ENCODE results near the gene CRADD.

CRADD gene

DNA sequence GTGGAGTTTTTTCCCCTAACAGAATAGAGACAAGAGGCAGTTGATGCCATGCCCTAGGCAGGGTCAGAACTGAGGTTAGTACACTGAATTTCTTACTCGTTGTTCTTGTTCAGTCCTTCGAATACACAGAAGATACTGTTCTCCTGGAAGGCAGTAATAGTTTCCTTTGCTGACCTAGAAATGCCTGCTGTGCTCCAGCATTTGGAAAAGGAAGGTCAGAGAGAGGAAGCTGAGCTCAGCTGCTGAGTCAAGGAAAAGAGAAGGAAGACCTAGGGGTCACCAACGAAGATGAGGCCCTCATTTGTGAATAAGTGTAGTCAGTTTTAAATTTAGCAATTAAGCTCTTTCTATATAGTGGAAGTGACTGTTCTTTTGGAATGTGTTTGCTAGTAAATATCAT is 100.1 kb downstream of the CRADD start (continued):
- TF ChIP-seq, protein P1, sequence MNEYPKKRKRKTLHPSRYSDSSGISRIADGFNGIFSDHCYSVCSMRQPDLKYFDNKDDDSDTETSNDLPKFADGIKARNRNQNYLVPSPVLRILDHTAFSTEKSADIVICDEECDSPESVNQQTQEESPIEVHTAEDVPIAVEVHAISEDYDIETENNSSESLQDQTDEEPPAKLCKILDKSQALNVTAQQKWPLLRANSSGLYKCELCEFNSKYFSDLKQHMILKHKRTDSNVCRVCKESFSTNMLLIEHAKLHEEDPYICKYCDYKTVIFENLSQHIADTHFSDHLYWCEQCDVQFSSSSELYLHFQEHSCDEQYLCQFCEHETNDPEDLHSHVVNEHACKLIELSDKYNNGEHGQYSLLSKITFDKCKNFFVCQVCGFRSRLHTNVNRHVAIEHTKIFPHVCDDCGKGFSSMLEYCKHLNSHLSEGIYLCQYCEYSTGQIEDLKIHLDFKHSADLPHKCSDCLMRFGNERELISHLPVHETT (tag by site-specific recombination; IDR thresholded peaks at IDR 0.05): no peak
- TF ChIP-seq ZIC2 (tag by site-specific recombination; IDR thresholded peaks at IDR 0.05) (no peak), GLI2 (tag by site-specific recombination; IDR thresholded peaks at IDR 0.05; ENCODE audit: borderline replicate concordance, low read depth) (no peak)
- TF ChIP-seq, protein P2, sequence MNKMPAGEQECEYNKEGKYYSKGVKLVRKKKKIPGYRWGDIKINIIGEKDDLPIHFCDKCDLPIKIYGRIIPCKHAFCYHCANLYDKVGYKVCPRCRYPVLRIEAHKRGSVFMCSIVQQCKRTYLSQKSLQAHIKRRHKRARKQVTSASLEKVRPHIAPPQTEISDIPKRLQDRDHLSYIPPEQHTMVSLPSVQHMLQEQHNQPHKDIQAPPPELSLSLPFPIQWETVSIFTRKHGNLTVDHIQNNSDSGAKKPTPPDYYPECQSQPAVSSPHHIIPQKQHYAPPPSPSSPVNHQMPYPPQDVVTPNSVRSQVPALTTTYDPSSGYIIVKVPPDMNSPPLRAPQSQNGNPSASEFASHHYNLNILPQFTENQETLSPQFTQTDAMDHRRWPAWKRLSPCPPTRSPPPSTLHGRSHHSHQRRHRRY (tag by site-specific recombination; IDR thresholded peaks at IDR 0.05): no peak

DNA sequence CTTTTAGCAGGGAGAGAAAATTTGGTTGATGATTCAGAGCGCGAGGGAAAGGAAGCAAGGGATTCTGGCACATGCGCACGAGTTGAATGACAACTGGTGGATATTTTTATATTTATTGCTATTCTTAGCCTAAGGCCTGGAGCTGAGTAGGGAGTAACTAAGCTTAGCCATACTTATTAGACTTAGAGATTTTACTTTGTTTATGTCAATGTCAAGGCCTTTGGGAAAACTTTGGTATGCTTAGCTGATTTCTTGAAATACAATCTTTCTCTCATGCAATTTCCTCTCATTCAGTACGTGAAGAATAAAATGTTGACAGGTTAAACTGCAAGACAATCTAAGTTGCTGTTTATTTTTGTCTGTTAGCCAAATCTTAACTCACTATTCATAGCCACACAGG is 101.1 kb downstream of the CRADD start:
- ChIA-PET CTCF (no interaction called here), POLR2A (interaction anchor here (0.7 kb wide), 1 partner anchor 262 kb away, joined by 3 read pairs; no protein-coding TSS in a partner anchor)
- Histone ChIP-seq H3K36me3 (ENCODE audit: control insufficient read depth in 2 of 2, insufficient read depth in 1 of 2, low read length in 2 of 2) (no peaks in the 10 kb centered on the region), H3K4me3 (ENCODE audit: low read depth, low read length) (no peak overlapping the region), H3K9me3 (ENCODE audit: control insufficient read depth, insufficient read depth, low read depth, low read length) (no peaks in the 10 kb centered on the region), H3K4me1 (ENCODE audit: control insufficient read depth, insufficient read depth, low read length) (no peaks in the 10 kb centered on the region), H3K27ac (ENCODE audit: extremely low read depth, low read depth, low read length) (no peak overlapping the region)
- TF ChIP-seq ZNF654 (tag by site-specific recombination; IDR thresholded peaks at IDR 0.05; ENCODE audit: low read depth) (no peak), ZNF501 (tag by site-specific recombination; IDR thresholded peaks at IDR 0.05) (no peak)
- TF ChIP-seq, protein P3, sequence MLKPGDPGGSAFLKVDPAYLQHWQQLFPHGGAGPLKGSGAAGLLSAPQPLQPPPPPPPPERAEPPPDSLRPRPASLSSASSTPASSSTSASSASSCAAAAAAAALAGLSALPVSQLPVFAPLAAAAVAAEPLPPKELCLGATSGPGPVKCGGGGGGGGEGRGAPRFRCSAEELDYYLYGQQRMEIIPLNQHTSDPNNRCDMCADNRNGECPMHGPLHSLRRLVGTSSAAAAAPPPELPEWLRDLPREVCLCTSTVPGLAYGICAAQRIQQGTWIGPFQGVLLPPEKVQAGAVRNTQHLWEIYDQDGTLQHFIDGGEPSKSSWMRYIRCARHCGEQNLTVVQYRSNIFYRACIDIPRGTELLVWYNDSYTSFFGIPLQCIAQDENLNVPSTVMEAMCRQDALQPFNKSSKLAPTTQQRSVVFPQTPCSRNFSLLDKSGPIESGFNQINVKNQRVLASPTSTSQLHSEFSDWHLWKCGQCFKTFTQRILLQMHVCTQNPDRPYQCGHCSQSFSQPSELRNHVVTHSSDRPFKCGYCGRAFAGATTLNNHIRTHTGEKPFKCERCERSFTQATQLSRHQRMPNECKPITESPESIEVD (tag by site-specific recombination; IDR thresholded peaks at IDR 0.05): 0 out of 2 replicates have a peak, but pooled peaks have one; percentile 30

DNA sequence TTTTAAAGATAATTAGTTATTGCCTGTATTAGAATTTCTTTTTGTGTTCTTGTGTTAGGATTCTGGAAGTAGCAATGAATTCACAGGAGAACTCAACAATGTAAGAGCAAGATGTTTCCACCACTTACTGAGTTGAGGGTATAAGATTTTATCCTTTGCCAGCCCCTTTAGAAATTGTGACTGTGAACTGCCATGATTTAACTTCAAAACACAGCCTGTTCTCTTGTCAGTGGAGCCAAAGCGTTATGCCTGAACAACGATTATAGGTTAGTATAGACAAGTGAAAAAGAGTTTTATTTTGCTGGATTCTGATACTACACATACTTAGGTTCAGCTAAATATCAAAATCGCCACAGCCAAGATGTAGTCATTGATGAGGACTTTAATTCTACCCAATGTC is 101.6 kb downstream of the CRADD start:
- H3K4me3 ChIP-seq (ENCODE audit: low read depth, low read length): no peak overlapping the region
- H3K4me1 ChIP-seq (ENCODE audit: control insufficient read depth, insufficient read depth, low read length): no peaks in the 10 kb centered on the region
- H3K36me3 ChIP-seq (ENCODE audit: control insufficient read depth in 2 of 2, insufficient read depth in 1 of 2, low read length in 2 of 2): no peaks in the 10 kb centered on the region
- ChIA-PET CTCF (no interaction called here), POLR2A (interaction anchor here (0.7 kb wide), 1 partner anchor 262 kb away, joined by 3 read pairs; no protein-coding TSS in a partner anchor)
- no peaks in the 10 kb centered on the region for H3K9me3 ChIP-seq (ENCODE audit: control insufficient read depth, insufficient read depth, low read depth, low read length)
- TF ChIP-seq TRIM28 (IDR thresholded peaks at IDR 0.05; ENCODE audit: borderline replicate concordance, low read length) (no peak), RBAK (tag by site-specific recombination; IDR thresholded peaks at IDR 0.05) (no peak), YY2 (tag by site-specific recombination; IDR thresholded peaks at IDR 0.05) (no peak), ZNF624 (tag by site-specific recombination; IDR thresholded peaks at IDR 0.05) (no peak), ZNF514 (tag by site-specific recombination; IDR thresholded peaks at IDR 0.05) (no peak), ZNF311 (tag by site-specific recombination; IDR thresholded peaks at IDR 0.05; ENCODE audit: borderline replicate concordance) (no peak), ZNF555 (tag by site-specific recombination; conservative IDR thresholded peaks at IDR 0.05) (no peak), ZNF366 (tag by site-specific recombination; conservative IDR thresholded peaks at IDR 0.05) (no peak), ZBTB21 (tag by site-specific recombination; IDR thresholded peaks at IDR 0.05) (no peak), ZNF302 (tag by site-specific recombination; IDR thresholded peaks at IDR 0.05; ENCODE audit: low read depth) (no peak)
- TF ChIP-seq, protein P4, sequence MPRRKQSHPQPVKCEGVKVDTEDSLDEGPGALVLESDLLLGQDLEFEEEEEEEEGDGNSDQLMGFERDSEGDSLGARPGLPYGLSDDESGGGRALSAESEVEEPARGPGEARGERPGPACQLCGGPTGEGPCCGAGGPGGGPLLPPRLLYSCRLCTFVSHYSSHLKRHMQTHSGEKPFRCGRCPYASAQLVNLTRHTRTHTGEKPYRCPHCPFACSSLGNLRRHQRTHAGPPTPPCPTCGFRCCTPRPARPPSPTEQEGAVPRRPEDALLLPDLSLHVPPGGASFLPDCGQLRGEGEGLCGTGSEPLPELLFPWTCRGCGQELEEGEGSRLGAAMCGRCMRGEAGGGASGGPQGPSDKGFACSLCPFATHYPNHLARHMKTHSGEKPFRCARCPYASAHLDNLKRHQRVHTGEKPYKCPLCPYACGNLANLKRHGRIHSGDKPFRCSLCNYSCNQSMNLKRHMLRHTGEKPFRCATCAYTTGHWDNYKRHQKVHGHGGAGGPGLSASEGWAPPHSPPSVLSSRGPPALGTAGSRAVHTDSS (tag by site-specific recombination; IDR thresholded peaks at IDR 0.05): no peak
- TF ChIP-seq, protein P3 (tag by site-specific recombination; IDR thresholded peaks at IDR 0.05): no peak
- TF ChIP-seq, protein P5, sequence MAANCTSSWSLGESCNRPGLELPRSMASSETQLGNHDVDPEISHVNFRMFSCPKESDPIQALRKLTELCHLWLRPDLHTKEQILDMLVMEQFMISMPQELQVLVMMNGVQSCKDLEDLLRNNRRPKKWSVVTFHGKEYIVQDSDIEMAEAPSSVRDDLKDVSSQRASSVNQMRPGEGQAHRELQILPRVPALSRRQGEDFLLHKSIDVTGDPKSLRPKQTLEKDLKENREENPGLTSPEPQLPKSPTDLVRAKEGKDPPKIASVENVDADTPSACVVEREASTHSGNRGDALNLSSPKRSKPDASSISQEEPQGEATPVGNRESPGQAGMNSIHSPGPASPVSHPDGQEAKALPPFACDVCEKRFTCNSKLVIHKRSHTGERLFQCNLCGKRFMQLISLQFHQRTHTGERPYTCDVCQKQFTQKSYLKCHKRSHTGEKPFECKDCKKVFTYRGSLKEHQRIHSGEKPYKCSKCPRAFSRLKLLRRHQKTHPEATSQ (tag by site-specific recombination; IDR thresholded peaks at IDR 0.05): no peak
- H3K27ac ChIP-seq (ENCODE audit: extremely low read depth, low read depth, low read length): no peak overlapping the region

All from HEK293 (cell line).